HG03039 (cell line): Measurements from ENCODE around the gene FCMR.

Experiments
- ATAC-seq: cut with Tn5 transposase; IDR thresholded peaks from one replicate; pipeline ENCODE4 v1.9.1; 2021; ENCODE audit warnings: mild to moderate bottlenecking, moderate library complexity; ENCODE audit not compliant: unreplicated experiment

Gene FCMR

GRCh38 chr1:206921772-206922265, at the start of gene FCMR:
Gene FCMR (minus strand): TSS chr1:206921941. CDS start chr1:206921854, 87 bp downstream.
- no peak for ATAC-seq

GRCh38 chr1:206971029-206971655, 49.4 kb upstream of the FCMR start:
- ATAC-seq, result peak; percentile 63

GRCh38 chr1:206970446-206970845, 48.7 kb upstream of the FCMR start, which contains the start of gene FCAMR:
Gene FCAMR (minus strand): TSS chr1:206970460. CDS start chr1:206970125, 335 bp downstream.
- no peak for ATAC-seq

- ATAC-seq, result no peak
Observed at GRCh38 chr1:206969090-206969489, 47.3 kb upstream of the FCMR start.

- no peak for ATAC-seq
Observed at GRCh38 chr1:206967096-206967849, 45.5 kb upstream of the FCMR start.

- no peak for ATAC-seq
Observed at GRCh38 chr1:206965781-206966180, 44.0 kb upstream of the FCMR start.

- no peak for ATAC-seq
Observed at GRCh38 chr1:206963740-206964139, 42.0 kb upstream of the FCMR start.

- ATAC-seq, result no peak
Observed at GRCh38 chr1:206963119-206963712, 41.5 kb upstream of the FCMR start.

- no peak for ATAC-seq
Observed at GRCh38 chr1:206962272-206962671, 40.5 kb upstream of the FCMR start.

GRCh38 chr1:206961668-206962067, 39.9 kb upstream of the FCMR start:
- ATAC-seq, result no peak

GRCh38 chr1:206960676-206961386, 39.1 kb upstream of the FCMR start:
- ATAC-seq, result no peak

GRCh38 chr1:206958144-206958543, 36.4 kb upstream of the FCMR start:
- ATAC-seq, result no peak

- ATAC-seq, result no peak
Observed at GRCh38 chr1:206957639-206958038, 35.9 kb upstream of the FCMR start.

GRCh38 chr1:206955476-206956451, 34.0 kb upstream of the FCMR start:
- ATAC-seq, result peak; percentile 46

GRCh38 chr1:206954459-206955342, 33.0 kb upstream of the FCMR start:
- ATAC-seq, result no peak

GRCh38 chr1:206953626-206954025, 31.9 kb upstream of the FCMR start:
- ATAC-seq, result no peak

- no peak for ATAC-seq
Observed at GRCh38 chr1:206953126-206953525, 31.4 kb upstream of the FCMR start.

- ATAC-seq, result no peak
Observed at GRCh38 chr1:206952171-206952570, 30.4 kb upstream of the FCMR start.
